Neuron (in vitro differentiated cells): ENCODE measurements around the gene NCAN.

Experiments
- H2AFZ ChIP-seq: one replicate; pipeline ENCODE4 v1.6.1; 2013; ENCODE audit warnings: low read depth, mild to moderate bottlenecking, inconsistent platforms, low read length, moderate library complexity
- H3K27me3 ChIP-seq: one replicate; pipeline ENCODE4 v1.6.1; 2013; ENCODE audit warnings: low read length; ENCODE audit not compliant: insufficient read depth
- H3K36me3 ChIP-seq: one replicate; pipeline ENCODE4 v1.6.1; 2013; ENCODE audit warnings: low read length; ENCODE audit not compliant: insufficient read depth
- H3K4me1 ChIP-seq: one replicate; pipeline ENCODE4 v1.6.1; 2013; ENCODE audit warnings: low read length; ENCODE audit not compliant: insufficient read depth
- H3K4me3 ChIP-seq: 2 replicates; pipeline ENCODE4 v1.5.1; 2013; ENCODE audit warnings: mild to moderate bottlenecking, low read length, moderate library complexity
- H3K9me3 ChIP-seq: one replicate; pipeline ENCODE4 v1.6.1; 2013; ENCODE audit warnings: low read length

The NCAN gene

GRCh38 chr19:19181488-19181998 is 30.2 kb upstream of the NCAN start:
- no peaks in the 10 kb centered on the region for H3K27me3 ChIP-seq
- no peak overlapping the region for H3K4me3 ChIP-seq
- peaks cover 12% of the 10 kb centered on the region for H3K36me3 ChIP-seq
- H3K9me3 ChIP-seq = no peaks in the 10 kb centered on the region
- peaks cover 3% of the 10 kb centered on the region for H3K4me1 ChIP-seq
- H2AFZ ChIP-seq = no peak overlapping the region

DNA sequence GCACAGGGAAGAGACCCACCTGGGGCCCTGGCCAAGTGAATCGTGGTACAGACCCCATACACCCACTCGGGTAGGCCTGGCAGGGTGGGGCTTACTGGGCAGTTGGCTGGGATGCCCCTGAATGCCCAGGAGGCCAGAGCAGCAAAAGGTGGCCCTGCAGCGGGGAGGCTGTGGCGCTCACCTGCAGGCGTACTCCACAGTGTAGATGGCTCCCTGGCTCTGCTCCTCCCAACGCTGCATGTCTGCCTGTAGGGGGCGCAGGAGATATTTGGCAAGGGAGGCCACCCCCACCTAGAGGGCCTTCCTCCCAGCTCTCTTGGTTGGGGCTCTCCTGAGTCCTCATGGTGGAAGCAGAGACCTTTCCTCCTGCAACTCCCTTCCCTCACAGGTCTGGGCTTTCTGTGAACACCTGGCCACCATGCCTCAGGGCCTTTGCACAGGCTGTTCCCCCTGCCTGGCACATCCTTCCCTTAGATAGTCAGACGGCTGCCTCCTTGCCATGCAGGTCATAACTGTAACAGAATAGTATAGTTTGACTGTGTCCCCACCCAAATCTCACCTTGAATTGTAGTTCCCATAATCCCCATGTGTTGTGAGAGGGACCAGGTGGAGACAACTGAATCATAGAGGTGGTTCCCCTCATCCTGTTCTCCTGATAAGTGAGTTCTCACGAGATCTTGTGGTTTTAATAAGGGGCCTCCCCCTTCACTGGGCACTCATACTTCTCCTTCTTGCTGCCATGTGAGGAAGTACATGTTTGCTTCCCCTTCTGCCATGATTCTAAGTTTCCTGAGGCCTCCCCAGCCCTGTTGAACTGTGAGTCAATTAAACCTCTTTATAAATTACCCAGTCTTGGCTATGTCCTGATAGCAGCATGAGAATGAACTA is 25.7 kb upstream of the NCAN start:
- no peak overlapping the region for H3K4me3 ChIP-seq
- peaks cover 20% of the 10 kb centered on the region for H3K36me3 ChIP-seq
- H3K4me1 ChIP-seq = peaks cover 11% of the 10 kb centered on the region
- no peaks in the 10 kb centered on the region for H3K27me3 ChIP-seq
- no peak overlapping the region for H2AFZ ChIP-seq
- no peaks in the 10 kb centered on the region for H3K9me3 ChIP-seq

DNA sequence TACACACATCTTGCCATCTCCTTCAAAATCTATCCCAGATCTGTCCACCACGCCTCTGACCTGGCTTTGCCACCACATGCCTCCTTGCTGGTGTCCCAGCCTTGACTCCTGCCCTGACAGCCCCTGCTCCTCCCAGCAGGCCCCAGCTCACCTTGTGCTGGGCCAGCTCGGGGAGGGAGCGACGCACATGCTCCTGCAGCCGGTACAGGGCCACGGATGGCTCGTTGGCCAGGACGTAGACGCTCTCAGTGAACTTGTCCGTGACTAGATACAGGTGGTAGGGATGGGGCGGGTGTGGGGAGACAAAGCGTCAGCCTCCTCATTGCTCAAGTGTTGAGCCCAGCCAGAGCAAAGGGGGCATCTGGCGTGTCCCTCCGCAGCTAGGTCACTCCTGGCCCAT is 25.0 kb upstream of the NCAN start:
- no peaks in the 10 kb centered on the region for H3K9me3 ChIP-seq
- no peak overlapping the region for H3K4me3 ChIP-seq
- no peak overlapping the region for H2AFZ ChIP-seq
- H3K27me3 ChIP-seq = no peaks in the 10 kb centered on the region
- H3K4me1 ChIP-seq = peaks cover 13% of the 10 kb centered on the region
- H3K36me3 ChIP-seq = peaks cover 16% of the 10 kb centered on the region

DNA sequence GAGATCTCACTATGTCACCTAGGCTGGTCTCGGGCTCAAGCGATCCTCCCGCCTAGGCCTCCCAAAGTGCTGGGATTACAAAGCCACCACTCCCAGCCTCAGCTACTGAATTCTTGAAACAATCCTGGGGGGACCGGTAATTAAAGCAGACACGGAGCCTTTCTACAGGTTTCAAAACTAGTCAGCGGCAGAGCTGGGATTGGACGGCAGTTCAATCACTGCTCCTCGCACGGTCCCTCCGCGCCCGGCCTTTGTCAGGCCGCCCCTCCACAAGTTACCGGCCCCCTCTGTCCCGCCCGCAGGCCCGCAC is 20.0 kb upstream of the NCAN start:
- Histone ChIP-seq H3K9me3 (no peaks in the 10 kb centered on the region), H2AFZ (peak overlapping the region; percentile 68), H3K4me3 (peak overlapping the region; percentile 99), H3K4me1 (peaks cover 17% of the 10 kb centered on the region), H3K27me3 (no peaks in the 10 kb centered on the region), H3K36me3 (peaks cover 14% of the 10 kb centered on the region)

- H2AFZ ChIP-seq = peak within 1 kb of the TSS; percentile 68
- H3K36me3 ChIP-seq = peaks cover 17% of the 10 kb centered on the region
- H3K4me3 ChIP-seq = peak within 1 kb of the TSS; percentile 99
- H3K4me1 ChIP-seq = peaks cover 17% of the 10 kb centered on the region
- H3K27me3 ChIP-seq = no peaks in the 10 kb centered on the region
- no peaks in the 10 kb centered on the region for H3K9me3 ChIP-seq
These were observed 19.5 kb upstream of the NCAN start, which contains the start of the genes BORCS8 and RFXANK for GRCh38 chr19:19192078-19192882. Gene BORCS8, minus strand, starts transcription at chr19:19192152. Its CDS starts 35 bp downstream, at chr19:19192117. Gene RFXANK, plus strand, starts transcription at chr19:19192258. Its CDS starts 1,689 bp downstream, at chr19:19193947.

- H3K4me1 ChIP-seq = peaks cover 17% of the 10 kb centered on the region
- H3K9me3 ChIP-seq = no peaks in the 10 kb centered on the region
- peak overlapping the region; percentile 93 for H3K4me3 ChIP-seq
- H2AFZ ChIP-seq = peak overlapping the region; percentile 33
- H3K27me3 ChIP-seq = no peaks in the 10 kb centered on the region
- H3K36me3 ChIP-seq = peaks cover 18% of the 10 kb centered on the region
These were observed 18.8 kb upstream of the NCAN start for GRCh38 chr19:19192910-19193423.

DNA sequence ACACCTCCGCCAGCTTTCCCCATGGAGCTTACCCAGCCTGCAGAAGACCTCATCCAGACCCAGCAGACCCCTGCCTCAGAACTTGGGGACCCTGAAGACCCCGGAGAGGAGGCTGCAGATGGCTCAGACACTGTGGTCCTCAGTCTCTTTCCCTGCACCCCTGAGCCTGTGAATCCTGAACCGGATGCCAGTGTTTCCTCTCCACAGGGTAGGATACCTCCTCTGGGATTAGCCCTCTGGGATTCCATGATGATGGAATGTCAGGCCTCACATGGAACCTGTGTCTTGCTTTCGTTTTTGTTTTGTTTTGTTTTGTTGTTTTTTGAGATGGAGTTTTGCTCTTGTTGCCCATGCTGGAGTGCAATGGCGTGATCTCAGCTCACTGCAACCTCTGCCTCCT is 17.8 kb upstream of the NCAN start:
- Histone ChIP-seq H3K36me3 (peaks cover 24% of the 10 kb centered on the region), H2AFZ (no peak overlapping the region), H3K4me3 (peak overlapping the region; percentile 93), H3K27me3 (no peaks in the 10 kb centered on the region), H3K9me3 (no peaks in the 10 kb centered on the region), H3K4me1 (peaks cover 17% of the 10 kb centered on the region)

- no peak overlapping the region for H2AFZ ChIP-seq
- H3K9me3 ChIP-seq = no peaks in the 10 kb centered on the region
- no peaks in the 10 kb centered on the region for H3K27me3 ChIP-seq
- peaks cover 7% of the 10 kb centered on the region for H3K4me1 ChIP-seq
- H3K36me3 ChIP-seq = peaks cover 29% of the 10 kb centered on the region
- H3K4me3 ChIP-seq = peak overlapping the region; percentile 73
These were observed 9.8 kb upstream of the NCAN start for GRCh38 chr19:19201697-19202630.

GRCh38 chr19:19202707-19203011 is 9.1 kb upstream of the NCAN start:
- H3K27me3 ChIP-seq = no peaks in the 10 kb centered on the region

GRCh38 chr19:19203012-19203856 is 8.5 kb upstream of the NCAN start, which contains the start of gene NR2C2AP:
Gene NR2C2AP, minus strand, starts transcription at chr19:19203414. Its CDS starts 354 bp downstream, at chr19:19203060.
- Histone ChIP-seq H3K4me3 (peak within 1 kb of the TSS; percentile 73), H2AFZ (peak within 1 kb of the TSS; percentile 45), H3K36me3 (peaks cover 22% of the 10 kb centered on the region), H3K9me3 (no peaks in the 10 kb centered on the region), H3K4me1 (peaks cover 12% of the 10 kb centered on the region), H3K27me3 (no peaks in the 10 kb centered on the region)

More at GRCh38 chr19:19202707-19203011, 9.1 kb upstream of the NCAN start:
- no peak overlapping the region for H2AFZ ChIP-seq
- peak overlapping the region; percentile 73 for H3K4me3 ChIP-seq
- peaks cover 9% of the 10 kb centered on the region for H3K4me1 ChIP-seq
- H3K9me3 ChIP-seq = no peaks in the 10 kb centered on the region
- peaks cover 26% of the 10 kb centered on the region for H3K36me3 ChIP-seq

DNA sequence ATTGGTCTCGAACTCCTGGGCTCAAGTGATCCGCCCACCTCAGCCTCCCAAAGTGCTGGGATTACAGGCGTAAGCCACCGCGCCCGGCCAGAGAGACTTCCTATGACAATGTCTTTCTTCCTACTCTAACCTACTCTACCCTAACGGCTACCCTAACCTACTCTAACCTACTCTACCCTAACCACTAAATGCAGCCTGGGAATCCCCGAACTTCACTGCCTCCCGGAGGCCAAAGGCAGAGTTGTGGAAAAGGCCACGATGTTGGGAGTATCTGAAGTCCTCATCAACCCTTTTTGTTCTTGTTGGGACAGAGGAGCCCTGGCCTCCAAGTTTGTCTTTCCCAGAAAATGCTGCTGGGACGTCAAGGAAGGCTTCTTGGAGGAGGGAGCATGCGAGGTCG is 7.6 kb upstream of the NCAN start:
- Histone ChIP-seq H3K4me1 (peaks cover 12% of the 10 kb centered on the region), H3K36me3 (peaks cover 13% of the 10 kb centered on the region), H3K9me3 (no peaks in the 10 kb centered on the region), H3K27me3 (no peaks in the 10 kb centered on the region), H3K4me3 (no peak overlapping the region), H2AFZ (no peak overlapping the region)
